Muscle of leg (tissue), 11 donors: ENCODE measurements around the gene COX11. TPM values are rescaled to one million over a fixed set of nuclear protein-coding genes. Genes with fewer than 3 reads are reported as not detected.

Experiments
- DNase-seq: peaks from one replicate; pipeline ENCODE4 v3.0.0; 2013
- H3K27ac ChIP-seq: one replicate; pipeline ENCODE4 v1.5.1; 2013; ENCODE audit warnings: mild to moderate bottlenecking, low read length, control low read depth
- H3K27me3 ChIP-seq: one replicate; pipeline ENCODE4 v1.6.1; 2013; ENCODE audit warnings: low read length; ENCODE audit not compliant: control insufficient read depth, insufficient read depth
- H3K36me3 ChIP-seq: one replicate; pipeline ENCODE4 v1.6.1; 2013; ENCODE audit warnings: low read length; ENCODE audit not compliant: control insufficient read depth, insufficient read depth
- H3K4me1 ChIP-seq: one replicate; pipeline ENCODE4 v1.6.1; 2013; ENCODE audit warnings: low read length; ENCODE audit not compliant: control insufficient read depth, insufficient read depth
- H3K4me3 ChIP-seq: one replicate; pipeline ENCODE4 v1.5.1; 2013; ENCODE audit warnings: low read length, control low read depth
- H3K9me3 ChIP-seq: replicated peaks from 2 replicates; pipeline ENCODE4 v1.6.1; 2013; ENCODE audit warnings: low read depth, low read length; ENCODE audit not compliant: control insufficient read depth
- WGBS: methylation state at CpG from one replicate; pipeline ENCODE4 v1.1.5; 2013; ENCODE audit warnings: missing lambda C conversion rate; ENCODE audit not compliant: insufficient coverage; 5-methylcytosine and 5-hydroxymethylcytosine counted together
- polyA plus RNA-seq, 8 donors: library from polyadenylated mRNA; unstranded; fragments of 120-200 nt; gene quantifications; one replicate each; pipeline versions ENCODE4 v1.2.1 to v1.2.3, GENCODE V29; 2013; ENCODE audit warnings: inconsistent platforms in 1 of 8, low replicate concordance in 1 of 8; ENCODE audit not compliant: insufficient read length in 8 of 8, insufficient read depth in 1 of 8
- total RNA-seq: library from RNA; stranded (reverse); fragments of 120-200 nt; gene quantifications from one replicate; pipeline ENCODE4 v1.2.4, GENCODE V29; 2013

Gene COX11
- total and polyA plus RNA-seq, 9 donors, result 32.7 to 50.8 (median 37.9) TPM

- no peaks in the 10 kb centered on the region for H3K9me3 ChIP-seq
- H3K27me3 ChIP-seq, result no peaks in the 10 kb centered on the region
- no peak overlapping the region for H3K27ac ChIP-seq
- 83% methylated on average over 1 of the region's 1 CpG for WGBS
- H3K36me3 ChIP-seq, result no peaks in the 10 kb centered on the region
- no peak overlapping the region for H3K4me3 ChIP-seq
- no peaks in the 10 kb centered on the region for H3K4me1 ChIP-seq
- DNase-seq, result no peak
Measured at GRCh38 chr17:54944796-54945195, 23.7 kb downstream of the COX11 start.

- H3K27me3 ChIP-seq, result no peaks in the 10 kb centered on the region
- H3K36me3 ChIP-seq, result peaks cover 3% of the 10 kb centered on the region
- WGBS, result no CpG with 5 or more reads among the region's 1 CpG
Measured at GRCh38 chr17:54941285-54941684, 27.2 kb downstream of the COX11 start.

DNA sequence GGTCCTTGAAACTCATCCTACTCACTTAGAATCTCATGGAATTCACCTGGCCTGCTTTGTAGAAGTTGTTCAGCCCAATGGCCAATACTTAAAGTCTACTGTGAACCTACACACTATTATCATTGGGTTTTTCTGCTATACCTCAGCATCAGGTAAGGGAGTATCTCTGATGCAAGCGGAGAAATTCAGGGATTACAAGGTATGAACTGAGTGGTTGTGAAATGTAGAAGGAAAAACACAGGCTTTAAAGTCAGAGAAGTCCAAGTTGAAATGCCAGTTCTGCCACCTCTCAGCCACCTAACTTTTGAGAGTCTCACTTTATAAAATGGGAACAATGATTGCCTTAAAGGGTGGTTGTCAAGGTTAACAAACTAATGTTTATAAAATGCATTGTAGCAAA is 31.0 kb downstream of the COX11 start:
- H3K27ac ChIP-seq, result no peak overlapping the region
- H3K9me3 ChIP-seq, result no peaks in the 10 kb centered on the region
- no CpG with 5 or more reads among the region's 1 CpG for WGBS
- no peaks in the 10 kb centered on the region for H3K4me1 ChIP-seq
- H3K4me3 ChIP-seq, result no peak overlapping the region
- no peak for DNase-seq
- no peaks in the 10 kb centered on the region for H3K27me3 ChIP-seq
- H3K36me3 ChIP-seq, result peaks cover 3% of the 10 kb centered on the region

More at GRCh38 chr17:54941285-54941684, 27.2 kb downstream of the COX11 start:
- DNase-seq, result no peak
- no peaks in the 10 kb centered on the region for H3K4me1 ChIP-seq
- H3K4me3 ChIP-seq, result no peak overlapping the region
- H3K9me3 ChIP-seq, result no peaks in the 10 kb centered on the region
- no peak overlapping the region for H3K27ac ChIP-seq

GRCh38 chr17:54937018-54937417 is 31.4 kb downstream of the COX11 start:
- Histone ChIP-seq H3K4me3 (no peak overlapping the region), H3K9me3 (no peaks in the 10 kb centered on the region), H3K36me3 (peaks cover 3% of the 10 kb centered on the region), H3K27me3 (no peaks in the 10 kb centered on the region), H3K27ac (no peak overlapping the region), H3K4me1 (no peaks in the 10 kb centered on the region)
- DNase-seq, result no peak
- WGBS, result 40% methylated on average over 2 of the region's 5 CpGs

GRCh38 chr17:54935471-54935870 is 33.0 kb downstream of the COX11 start:
- Histone ChIP-seq H3K4me3 (no peak overlapping the region), H3K27me3 (no peaks in the 10 kb centered on the region), H3K27ac (no peak overlapping the region), H3K4me1 (no peaks in the 10 kb centered on the region), H3K9me3 (no peaks in the 10 kb centered on the region), H3K36me3 (peaks cover 3% of the 10 kb centered on the region)
- DNase-seq, result no peak
- WGBS, result 78% methylated on average over 1 of the region's 5 CpGs

- Histone ChIP-seq H3K4me3 (no peak overlapping the region), H3K27me3 (no peaks in the 10 kb centered on the region), H3K36me3 (peaks cover 3% of the 10 kb centered on the region), H3K9me3 (no peaks in the 10 kb centered on the region), H3K4me1 (no peaks in the 10 kb centered on the region), H3K27ac (no peak overlapping the region)
- DNase-seq, result no peak
- WGBS, result no CpG with 5 or more reads among the region's 3 CpGs
Measured at GRCh38 chr17:54933921-54934320, 34.5 kb downstream of the COX11 start.

GRCh38 chr17:54932711-54933110 is 35.7 kb downstream of the COX11 start:
- Histone ChIP-seq H3K9me3 (no peaks in the 10 kb centered on the region), H3K4me1 (no peaks in the 10 kb centered on the region), H3K4me3 (no peak overlapping the region), H3K27ac (no peak overlapping the region), H3K27me3 (no peaks in the 10 kb centered on the region), H3K36me3 (peaks cover 3% of the 10 kb centered on the region)
- DNase-seq, result no peak
- no CpG with 5 or more reads among the region's 1 CpG for WGBS

DNA sequence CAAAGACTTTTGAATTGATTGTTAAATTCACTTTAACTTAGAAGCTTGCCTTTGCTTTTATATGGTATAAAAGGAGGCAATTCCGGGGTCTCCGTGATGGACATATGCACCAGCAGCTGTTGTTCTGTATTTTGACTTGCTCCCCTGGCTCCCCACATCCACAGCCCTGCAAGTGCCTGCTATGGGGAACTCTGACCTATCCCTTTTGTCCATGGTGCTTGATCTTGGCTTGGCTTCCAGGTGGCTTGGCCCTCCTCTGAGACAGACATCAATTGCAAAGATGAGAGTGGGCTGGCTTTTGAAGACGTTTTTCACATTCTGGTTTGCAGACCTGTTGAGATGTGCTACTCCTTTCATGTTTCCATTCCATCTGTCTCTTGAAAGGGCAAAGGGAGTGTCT is 40.9 kb downstream of the COX11 start:
- H3K27me3 ChIP-seq, result no peaks in the 10 kb centered on the region
- no peaks in the 10 kb centered on the region for H3K9me3 ChIP-seq
- no peaks in the 10 kb centered on the region for H3K36me3 ChIP-seq
- no peaks in the 10 kb centered on the region for H3K4me1 ChIP-seq
- DNase-seq, result no peak
- no peak overlapping the region for H3K4me3 ChIP-seq
- H3K27ac ChIP-seq, result no peak overlapping the region
- WGBS, result 89% methylated on average over 2 of the region's 3 CpGs

DNA sequence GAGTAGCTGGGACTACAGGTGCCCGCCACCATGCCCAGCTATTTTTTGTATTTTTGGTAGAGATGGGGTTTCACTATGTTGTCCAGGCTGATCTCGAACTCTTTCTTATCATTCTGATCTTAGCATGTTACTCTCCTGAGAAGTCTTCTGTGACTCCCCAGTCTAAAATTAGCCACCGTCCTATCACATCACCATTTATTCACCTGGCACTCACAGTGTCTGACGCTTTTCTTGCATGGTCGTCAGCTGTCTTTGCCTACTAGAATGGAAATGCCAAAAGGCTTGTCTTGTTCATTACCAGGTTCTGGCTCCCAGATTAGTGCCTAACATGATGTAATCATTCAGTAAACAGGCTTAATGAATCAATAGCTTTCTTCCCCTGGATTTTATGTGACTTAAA is 44.0 kb downstream of the COX11 start:
- H3K27me3 ChIP-seq, result no peaks in the 10 kb centered on the region
- 84% methylated on average over 3 of the region's 5 CpGs for WGBS

DNA sequence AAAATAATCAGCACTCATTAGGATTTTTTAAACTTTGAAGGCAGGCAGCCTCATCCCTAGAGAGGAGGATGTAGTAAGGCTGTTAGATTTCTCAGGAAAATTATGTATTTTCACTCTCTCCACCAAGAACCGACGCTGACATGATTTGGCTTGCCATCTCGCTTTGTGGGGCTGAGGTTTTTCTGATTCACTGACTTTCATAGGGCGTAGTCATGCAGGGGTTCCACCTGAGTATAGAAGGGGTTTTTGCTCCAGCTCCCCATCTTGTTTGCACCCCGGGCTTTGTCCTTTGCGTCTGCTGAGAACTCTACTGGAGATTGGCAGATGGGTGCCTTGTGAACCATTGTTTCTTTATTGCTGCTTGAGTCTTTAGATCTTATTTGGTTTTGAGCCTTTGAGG is 47.6 kb downstream of the COX11 start:
- Histone ChIP-seq H3K4me3 (no peak overlapping the region), H3K27ac (no peak overlapping the region), H3K9me3 (no peaks in the 10 kb centered on the region), H3K27me3 (no peaks in the 10 kb centered on the region), H3K36me3 (no peaks in the 10 kb centered on the region), H3K4me1 (no peaks in the 10 kb centered on the region)
- WGBS, result 80% methylated on average over 1 of the region's 6 CpGs
- no peak for DNase-seq

More for the DNA sequence above, 44.0 kb downstream of the COX11 start:
- no peaks in the 10 kb centered on the region for H3K4me1 ChIP-seq
- H3K9me3 ChIP-seq, result no peaks in the 10 kb centered on the region
- H3K4me3 ChIP-seq, result no peak overlapping the region
- H3K36me3 ChIP-seq, result no peaks in the 10 kb centered on the region
- no peak overlapping the region for H3K27ac ChIP-seq
- no peak for DNase-seq

DNA sequence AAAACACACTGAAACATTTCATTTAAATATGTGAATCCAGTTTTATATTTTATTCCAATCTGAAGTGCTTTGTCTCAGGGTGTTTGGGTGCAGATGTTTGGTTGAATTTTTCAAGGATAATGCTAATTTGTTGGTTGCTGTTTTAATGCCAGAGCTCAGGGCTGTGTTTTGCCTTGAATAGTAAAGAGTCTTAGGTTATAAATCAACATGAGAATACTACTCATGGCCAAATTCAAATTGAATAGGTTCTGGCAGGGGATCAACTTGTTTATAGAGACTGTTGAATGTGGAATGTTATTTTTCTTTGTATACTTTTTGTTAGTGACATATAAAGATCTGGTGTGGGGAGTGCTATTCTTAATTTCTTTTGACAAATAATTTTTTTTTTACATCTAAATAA is 49.0 kb downstream of the COX11 start:
- Histone ChIP-seq H3K9me3 (no peaks in the 10 kb centered on the region), H3K4me1 (no peaks in the 10 kb centered on the region), H3K4me3 (no peak overlapping the region), H3K36me3 (no peaks in the 10 kb centered on the region), H3K27ac (no peak overlapping the region), H3K27me3 (no peaks in the 10 kb centered on the region)
- no peak for DNase-seq
